GM18873 (cell line): ENCODE measurements around the gene TCERG1L.

Experiments used
- ATAC-seq: cut with Tn5 transposase; IDR thresholded peaks from one replicate; pipeline ENCODE4 v1.9.1; 2021; ENCODE audit warnings: mild to moderate bottlenecking, moderate library complexity, moderate number of reproducible peaks; ENCODE audit not compliant: unreplicated experiment, low FRiP score

TCERG1L gene

DNA sequence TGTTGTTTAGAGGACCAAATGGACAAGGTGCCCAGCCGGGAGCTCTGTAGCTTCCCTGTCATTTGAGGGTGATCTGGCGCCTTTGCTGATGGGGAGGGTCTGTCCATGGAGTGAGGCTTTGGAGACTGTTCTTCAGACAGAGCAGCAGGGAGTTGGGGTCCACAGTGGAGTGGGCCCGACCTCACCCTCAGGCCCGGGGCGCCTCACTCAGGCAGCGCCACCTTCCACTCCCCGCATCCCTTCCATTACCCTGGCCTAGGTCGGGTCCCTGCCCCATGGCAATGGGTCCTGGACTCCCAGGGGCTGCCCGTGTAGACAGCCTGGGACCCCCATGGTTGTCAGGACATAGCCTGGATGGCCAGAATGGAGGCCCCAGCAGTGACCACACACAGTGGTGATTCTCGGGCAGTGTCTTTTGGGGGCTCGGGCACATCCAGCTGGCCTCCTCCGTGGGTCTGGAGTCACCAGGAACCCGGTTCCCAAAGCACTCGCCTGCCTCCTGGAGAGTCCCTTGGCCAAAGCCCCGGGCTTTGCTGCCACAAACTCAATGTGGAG is 38.5 kb downstream of the TCERG1L start:
- no peak for ATAC-seq

DNA sequence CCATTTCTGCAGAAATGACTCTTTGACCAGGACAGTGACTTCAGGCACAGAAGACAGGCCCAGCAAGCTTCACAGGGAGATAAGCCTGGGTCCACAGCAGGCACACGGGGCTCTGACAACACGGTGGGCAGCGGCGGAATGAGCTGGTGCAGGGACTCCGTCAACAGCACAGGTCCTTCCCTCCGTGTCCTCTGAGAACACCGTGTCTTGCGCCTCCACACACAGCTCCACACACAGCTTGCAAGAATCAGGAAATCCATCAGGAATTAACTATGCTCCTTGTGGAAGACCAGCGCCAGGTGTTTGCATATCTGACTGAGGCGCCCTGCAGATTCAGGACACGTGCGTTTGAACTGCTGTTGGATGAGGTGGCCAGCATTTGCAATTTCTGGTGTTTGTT is 39.6 kb downstream of the TCERG1L start:
- ATAC-seq = no peak

DNA sequence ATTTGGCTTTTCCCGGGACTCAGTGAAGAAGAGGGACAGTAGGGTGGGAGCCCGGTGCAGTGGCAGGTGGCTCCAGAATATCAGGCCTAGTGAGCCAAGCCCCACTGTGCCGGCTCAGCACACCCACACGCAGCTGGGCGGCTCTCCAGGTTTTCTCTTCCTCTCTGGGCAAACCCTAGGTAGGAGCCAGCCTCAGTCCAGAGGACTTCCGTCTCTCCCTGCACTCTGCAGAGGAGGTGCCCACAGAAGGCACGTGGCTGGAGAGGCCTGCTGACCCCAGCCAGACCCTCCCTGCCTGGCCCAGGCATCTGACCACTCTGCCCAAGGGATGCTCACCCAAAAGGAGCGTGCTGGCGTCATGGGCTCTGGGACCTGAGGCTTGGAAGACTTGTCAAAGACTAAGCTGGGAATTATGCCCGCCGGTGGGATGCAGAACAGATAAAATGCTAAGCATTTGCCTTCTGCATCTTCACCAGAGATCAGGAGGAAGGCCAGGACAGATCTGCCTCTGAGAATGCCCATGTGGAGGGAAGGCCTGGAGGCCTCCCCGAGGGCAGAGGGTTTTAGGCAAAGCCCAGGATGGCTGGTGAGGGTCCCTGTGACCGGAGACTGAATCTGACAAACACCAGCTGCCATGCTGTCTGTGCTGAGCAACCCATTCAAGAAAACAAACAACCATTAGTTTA is 40.2 kb downstream of the TCERG1L start:
- no peak for ATAC-seq

DNA sequence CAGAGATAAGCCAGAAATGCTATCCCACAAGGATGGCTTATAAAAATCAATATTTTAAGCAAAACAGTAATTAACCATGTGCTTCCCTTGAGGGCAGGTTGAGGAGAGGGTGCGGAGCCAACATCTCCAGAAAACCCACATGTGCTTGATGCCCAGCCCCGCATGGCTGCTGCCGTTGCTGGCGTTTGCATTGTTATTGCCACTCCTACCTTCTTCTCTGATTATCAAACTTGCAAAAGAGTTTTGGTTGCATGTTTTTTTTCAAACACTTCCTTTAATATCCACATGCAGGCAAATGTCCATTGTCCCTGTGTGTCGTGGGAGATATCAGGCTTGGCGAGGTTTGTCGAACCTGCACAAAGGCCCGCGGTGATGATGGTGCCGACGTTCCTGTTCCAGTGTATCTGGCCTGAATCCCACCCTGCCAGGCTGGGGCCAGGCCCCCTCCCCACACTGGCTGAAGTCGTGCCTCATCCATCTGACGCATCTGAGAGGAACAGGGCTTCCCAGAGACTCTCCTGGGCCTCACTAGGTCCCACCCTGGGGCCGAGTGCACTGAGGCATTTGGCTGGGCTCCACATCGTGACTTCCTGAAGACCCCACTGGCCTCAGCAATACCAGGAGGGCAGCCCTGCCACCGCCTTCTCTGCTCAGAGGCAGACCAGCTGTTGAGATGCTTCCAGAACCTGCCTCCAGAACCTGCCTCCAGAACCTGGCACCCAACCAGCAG is 40.9 kb downstream of the TCERG1L start:
- no peak for ATAC-seq

DNA sequence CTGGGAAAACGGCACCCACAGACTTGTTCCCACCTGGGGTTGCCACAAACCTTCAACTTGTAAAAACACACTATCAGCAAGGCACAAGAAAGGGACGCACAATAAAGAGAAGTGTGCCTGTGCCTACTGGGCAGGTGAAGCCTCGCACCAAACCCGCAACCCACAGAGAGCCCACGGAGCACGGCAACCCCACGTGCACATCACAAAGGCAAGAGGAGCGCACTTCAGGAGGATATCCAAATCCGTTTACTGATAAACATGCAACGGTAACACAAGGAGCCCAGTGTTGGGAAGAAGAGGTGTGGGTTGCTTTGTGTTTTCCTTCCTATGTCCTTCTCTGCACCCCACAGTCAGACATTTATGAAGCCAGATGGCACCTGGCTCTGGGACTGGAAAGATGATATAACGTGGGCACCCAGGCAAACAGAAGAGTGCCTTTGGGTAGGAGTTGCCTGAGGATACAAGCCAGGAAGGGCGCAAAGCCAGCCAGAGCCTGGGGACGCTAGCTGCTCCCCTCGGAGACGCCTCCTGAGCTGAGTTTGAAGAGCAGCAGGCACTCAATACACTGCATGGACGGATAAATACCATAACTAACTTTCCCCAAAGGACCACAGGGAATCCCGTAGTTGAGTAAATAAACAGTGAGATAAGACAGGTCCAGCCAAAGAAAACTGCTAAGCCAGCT is 41.6 kb downstream of the TCERG1L start:
- no peak for ATAC-seq

DNA sequence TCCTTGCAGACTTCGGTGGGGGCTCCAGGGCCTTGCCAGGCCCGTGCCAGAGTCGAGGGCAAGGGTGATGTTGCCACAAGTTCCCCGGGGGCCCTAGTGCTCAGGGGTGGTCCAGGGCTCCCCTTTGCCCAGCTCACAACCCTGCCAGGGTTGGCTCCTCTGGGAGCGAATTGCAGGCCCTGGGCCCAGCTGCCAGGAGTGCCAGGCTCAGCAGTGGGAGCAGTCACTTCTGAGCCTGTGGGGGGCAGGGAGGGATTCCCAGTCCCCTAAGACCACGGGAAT is 43.8 kb downstream of the TCERG1L start:
- ATAC-seq = no peak

DNA sequence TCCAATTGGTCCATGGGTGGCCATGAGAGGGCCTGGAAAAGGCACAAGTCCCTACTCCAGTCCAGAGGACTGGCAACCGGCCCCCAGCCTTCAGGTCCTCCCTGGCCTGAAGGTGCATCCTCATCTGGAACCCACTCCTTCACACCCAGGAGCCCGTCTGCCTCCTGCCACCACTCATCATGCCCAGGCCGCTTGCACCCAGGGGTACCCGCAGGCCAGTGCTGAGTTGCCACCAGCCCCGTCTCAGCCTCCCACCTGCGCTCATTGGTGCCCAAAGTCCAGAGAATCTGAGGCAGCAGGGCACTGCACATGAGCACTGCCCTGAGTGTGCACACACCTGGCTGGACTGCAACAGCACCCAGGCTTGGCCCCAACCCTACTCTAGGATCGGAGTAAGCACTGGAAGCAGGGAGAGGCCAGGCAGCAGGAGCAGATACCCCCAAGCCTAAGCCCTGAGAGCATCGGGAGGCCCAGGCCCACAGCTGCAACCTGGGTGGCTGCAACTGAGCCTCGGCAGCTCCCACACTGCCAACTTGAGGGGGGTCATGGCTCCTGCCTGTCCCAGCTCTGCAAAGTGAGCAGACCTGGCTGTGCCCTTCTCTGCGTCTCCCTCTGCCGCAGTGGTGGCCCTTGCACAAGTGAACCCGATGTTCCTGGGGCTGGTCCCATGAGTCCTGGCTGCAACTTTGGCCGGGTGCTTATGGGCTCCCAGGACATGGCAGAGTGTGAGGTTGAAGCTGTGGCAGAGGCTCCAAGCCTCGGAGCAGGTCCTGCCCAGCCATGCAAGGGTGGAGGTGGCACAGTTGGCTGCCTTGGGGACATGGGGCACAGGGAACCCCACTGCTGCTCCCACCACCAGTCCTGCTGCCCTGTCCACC is 44.3 kb downstream of the TCERG1L start:
- no peak for ATAC-seq

DNA sequence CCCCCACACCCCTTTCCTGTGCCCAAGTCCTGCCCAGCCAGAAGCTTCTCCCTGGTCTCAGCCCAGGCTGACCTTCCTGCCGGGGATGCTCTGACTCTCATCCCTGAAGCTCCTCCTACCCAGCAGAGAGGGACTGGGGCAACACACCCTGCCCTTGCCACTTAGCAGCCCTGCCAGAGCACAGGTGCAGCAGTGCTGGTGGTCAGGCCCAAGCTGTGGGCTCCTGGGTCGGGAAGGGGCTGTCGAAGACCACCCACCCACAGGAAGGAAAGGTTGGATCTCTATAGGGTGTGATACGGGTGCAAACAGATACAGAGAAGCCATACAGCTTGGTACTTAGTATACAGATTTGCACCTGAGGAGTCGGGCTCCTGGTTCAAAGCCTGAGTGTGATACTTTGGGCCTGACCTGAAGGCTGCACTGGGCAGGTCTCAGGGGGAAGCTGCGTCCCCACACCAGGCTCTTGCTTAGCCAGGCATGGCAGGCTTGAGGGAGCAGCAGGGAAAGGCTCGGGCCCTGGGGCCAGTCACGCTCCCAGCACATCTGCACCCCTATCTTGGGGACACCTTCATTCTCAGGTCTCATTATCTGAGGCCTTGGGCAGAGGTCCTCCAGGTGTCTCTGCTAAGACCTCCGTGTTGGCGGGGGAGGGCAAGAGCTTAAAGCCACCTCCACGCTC is 47.3 kb downstream of the TCERG1L start:
- ATAC-seq = no peak

DNA sequence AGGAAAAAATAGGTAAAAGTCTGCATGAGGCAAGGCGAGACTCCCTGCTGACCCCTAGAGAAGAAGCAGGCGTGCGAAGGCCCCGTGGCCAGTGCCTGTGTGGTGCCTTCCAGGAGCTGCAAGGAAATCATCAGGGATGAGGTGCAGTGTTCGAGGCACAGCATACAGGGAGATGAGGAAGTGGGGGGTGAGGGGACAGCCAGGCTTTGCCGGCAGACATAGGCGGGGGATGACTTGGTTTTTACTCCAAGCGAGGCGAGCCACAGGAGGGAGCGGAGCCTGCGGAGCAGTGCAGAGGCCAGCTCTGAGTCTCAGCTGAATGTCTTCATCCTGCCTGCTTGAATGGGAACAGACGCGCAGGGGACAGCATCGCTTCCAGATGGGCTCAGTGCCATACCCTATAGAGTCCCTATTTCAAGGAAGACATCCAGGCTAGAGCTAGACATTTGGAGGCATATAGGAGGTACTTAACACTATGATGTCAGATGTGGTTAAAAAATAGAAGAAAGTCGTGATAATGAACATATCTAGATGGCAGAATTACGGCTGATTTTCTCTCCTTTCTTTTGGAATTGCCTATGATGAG is 49.5 kb downstream of the TCERG1L start:
- ATAC-seq = no peak

DNA sequence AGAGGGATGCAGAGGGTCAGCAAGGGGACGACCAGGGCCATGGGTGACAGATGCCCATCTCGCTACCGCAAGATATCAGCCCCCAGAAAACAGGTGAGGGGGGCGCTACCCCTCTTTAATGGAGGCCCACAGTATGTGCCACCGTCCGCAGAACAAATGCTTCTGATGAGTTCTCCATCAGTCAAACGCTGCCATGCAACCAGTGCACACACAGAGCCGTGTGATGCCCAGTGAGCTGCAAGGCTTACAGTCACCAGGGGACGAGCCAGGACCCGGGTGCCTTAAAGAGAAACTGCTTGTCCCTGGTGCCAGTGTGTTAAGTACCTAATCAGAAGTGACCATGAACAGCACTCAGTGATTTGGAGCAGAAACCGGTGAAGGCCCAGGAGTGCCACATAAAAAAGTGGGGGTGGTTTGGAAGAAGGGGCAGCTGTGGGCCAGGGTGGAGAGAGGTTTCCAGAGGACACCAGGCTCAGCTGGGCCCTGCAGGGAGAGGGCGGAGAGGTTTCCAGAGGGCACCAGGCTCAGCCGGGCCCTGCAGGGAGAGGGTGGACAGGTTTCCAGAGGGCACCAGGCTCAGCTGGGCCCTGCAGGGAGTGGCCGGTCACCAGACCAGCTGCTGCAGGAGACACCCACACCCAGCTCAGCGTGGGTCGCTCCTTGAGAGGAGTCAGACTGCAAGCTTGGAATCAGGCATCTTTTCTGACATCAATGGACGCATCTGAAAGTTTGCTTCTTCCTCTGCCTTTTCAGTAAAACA is 50.9 kb downstream of the TCERG1L start:
- ATAC-seq = no peak

DNA sequence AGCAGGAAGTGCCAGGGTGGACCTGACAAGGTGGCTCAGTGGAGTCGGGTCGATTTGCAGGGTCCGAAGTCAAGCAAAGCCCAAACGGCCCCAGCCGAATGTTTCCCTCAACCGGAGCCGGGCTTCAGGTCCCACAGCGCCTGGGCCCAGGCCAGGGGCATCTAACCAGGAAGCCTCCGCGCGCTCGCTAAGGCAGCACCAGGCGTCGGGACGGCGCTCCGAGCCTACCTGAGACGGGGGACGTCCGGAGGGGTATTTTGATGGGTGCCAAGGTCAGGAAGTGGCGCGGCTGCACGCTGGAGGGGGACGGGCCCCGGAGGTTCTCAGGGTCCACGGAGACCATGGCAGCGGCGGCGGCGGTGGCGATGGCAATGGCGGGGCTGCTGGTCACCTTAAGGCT is 51.5 kb downstream of the TCERG1L start:
- ATAC-seq = no peak

DNA sequence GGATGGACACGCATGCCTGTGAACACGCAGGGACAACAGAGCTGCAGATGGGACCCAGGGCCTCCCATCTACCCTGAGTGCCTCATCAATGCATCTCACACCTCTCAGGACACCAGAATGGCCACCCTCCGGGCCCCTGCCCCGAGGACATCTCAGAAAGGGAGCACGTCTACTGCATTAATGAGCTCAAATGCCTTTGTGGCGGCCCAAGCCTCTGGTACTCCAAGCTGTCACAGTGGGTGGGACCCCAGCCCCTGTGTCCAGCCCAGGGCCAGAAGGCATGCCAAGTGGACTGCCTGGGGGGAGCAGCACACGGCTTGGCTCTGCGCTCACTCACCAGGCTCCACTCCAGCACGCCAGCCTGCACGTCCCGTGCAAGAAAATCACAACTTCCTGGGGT is 52.0 kb downstream of the TCERG1L start:
- no peak for ATAC-seq

DNA sequence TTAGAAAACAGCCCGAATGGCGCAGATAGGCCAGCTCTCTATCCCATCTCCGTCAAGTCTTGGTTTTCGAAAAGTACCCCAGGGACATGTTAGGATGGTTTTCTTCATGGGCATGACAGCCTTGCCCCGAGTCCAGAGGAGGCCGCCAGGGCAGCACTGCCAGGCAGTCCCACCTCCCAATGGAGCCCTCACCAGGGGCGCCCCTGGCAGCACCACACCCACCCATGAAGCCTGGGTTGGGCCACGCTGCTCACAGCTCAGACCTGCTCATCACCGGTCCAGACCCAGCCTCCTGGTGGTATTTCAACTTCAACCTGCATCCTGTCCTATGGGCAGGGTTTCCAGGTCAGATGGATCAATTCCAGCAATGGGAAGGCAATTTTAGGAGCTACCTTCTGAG is 53.3 kb downstream of the TCERG1L start:
- ATAC-seq = no peak

DNA sequence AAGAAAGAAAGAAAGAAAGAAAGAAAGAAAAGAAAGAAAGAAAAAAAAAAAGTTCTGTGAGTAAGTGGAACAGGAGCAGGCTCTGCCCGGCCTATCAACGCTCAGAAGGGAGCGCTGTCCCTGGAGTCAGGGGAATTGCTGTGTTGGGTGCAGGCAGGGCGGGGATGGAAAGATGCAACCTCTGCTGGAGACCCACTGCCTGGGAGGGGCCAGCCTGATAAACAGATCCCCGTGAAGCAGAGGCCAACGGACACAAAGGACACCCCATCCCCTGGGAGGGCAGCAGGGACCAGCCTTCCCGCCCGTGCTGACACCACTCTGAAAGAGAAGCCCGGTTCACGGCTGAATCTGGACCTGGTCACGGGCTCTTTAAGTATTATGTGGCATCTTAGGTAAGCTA is 54.5 kb downstream of the TCERG1L start:
- ATAC-seq = no peak

DNA sequence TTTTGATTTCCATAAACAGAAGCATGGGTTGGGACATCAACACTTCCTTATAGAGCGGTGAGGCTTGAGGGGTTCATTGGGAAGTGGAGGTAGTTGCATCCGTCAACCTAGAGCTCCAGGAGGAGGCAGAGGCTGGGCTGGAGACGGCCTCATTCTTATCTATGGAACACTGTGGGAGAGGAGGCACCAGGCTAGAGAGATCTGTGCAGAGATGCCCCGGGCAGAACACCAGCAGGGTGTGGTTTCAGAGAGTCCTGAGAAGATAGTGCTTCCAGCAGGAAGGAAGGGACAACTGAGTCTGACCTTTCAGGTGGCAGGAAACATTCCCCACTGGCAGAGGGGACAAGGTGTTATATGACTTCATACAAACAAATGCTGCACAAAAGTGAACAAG is 56.7 kb downstream of the TCERG1L start:
- no peak for ATAC-seq

DNA sequence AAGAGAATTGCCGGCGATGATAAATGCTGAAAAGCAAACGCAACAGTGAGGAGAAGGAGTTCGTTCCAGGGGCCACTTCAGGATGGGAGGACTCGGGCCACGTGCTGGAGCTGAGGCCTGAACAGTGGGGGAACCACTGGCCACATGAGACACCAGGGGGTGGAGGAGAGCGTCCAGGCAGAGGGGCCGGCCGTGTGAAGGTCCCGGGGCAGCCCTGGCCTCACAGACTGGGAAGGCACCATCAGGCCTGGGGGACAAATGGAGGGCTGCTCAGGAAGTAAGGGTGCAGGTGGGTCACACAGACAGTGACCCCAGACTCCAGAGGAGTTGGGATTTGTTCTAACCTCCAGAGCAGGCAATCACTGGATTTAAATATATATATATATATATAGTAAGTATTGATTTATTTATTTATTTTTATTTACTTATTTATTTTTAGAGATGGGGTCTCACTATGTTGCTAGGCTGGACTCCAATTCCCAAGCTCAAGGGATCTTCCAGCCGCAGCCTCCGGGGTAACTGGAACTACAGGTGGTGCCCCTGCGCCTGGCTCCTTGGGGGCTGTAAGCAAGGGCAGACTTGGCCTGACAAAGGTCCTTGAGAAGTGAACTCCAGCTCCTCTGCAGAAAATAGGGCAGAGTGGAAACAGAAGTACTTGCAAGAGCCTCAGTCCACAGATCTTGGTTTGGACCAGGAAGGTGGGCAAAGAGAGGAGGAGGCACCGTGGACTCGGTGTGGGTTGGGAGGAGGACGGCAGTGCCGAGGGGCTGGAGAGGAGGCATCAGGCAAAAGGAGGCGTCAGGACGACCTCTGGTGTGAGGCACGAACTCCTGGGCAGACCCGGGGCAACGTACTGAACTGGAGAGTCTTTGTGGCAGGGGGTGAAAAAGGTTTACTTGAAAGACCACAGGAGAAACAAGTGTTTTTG is 57.3 kb downstream of the TCERG1L start:
- ATAC-seq = no peak

DNA sequence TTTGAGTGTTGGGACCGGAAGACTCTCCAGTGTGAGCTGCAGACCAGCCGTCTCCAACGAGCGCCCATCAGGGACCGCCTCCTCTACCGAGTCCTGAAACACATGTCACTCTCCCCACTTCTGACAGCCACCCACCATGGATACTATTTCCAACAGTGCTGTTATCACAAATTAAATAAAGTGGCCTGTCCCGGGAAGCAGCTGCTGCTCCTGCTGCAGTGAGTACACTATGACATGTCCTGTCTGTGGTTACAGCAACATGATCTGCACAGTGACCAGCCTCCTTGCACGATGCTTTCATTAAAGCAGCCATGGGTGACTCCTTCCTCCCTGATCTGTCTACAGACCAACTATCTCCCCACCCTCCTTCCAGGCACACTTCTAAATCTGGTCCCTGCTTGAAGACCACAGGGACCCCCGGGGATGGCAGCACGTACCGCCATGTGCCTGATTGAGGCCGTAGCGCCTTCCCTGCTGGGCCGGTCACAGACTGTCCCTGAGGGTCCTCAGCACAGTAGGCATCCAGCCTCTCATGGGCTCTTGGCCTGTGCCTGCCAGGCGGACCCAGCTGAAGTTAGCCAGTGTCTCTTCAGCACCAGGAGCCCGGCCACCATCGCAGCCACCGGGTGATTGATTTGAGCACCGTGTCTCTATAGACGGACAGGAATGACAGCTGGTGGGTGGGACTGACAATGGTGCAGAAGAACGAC is 58.8 kb downstream of the TCERG1L start:
- no peak for ATAC-seq
